Endothelial cell of hepatic sinusoid (primary cell): ENCODE measurements around the gene VEPH1.

ENCODE experiments used
- in situ Hi-C: cut with HindIII; loops from 2 replicates; pipeline ENCODE4 v1.10.0; 2017; ENCODE audit warnings: low sequenced_read_pairs

The VEPH1 gene

DNA sequence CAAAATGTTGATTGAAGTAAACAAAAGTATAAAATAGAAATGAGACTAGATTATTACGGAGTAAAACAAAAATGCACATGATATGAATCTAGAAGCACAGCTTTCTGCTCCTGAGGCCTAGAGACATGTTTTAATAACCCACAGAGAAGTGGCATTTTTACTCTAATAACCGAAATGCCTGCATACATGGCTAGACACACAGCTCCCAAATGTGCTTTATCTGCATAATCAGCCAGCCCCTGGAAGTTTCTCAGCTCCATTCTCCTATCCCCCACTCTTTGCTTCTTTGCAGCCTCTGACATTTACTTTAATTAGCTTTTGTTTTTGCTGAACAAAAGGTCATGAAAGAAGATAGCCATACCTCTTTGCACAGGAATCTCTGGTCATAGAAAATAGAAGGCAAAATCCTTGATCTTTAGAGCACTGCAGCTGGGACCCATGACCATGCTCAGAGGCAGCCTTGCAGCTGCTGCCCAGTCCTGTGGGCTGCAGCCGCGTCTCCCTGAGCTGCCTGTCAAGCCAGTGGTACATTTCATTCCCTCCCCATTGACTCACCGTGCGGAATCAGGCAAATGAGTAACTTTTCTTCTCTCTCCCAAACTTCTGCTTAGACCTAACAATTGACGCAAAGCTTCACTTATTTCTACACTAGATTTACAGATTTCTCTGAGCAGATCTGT, at the start of gene VEPH1:
TSS of gene VEPH1 (minus strand) at position 501 of the 680 bp plus-strand sequence. CDS start 8,067 bp downstream, outside the sequence.
- in situ Hi-C loops: no loop called here

GRCh38 chr3:157551961-157552360, 48.7 kb upstream of the VEPH1 start:
- in situ Hi-C loops: no loop called here

DNA sequence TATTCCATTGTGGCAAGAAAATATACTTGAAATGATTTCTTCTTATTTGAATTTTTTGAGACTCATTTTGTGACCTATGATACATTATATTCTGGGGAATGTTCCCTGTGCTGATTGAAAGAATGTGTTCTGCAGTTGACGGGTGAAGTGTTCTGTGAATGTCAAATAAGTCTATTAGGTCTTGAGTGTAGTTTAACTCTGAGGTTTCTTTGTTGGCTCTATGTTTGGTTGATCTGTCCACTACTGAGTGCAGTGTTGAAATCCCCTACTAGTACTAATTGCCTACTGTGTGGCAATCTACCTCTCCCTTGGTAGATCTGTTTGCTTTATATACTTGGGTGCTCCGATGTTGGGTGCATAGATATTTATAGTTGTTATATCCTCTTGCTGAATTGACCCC, 46.3 kb upstream of the VEPH1 start:
- in situ Hi-C loops: no loop called here

GRCh38 chr3:157544501-157545130, 41.4 kb upstream of the VEPH1 start:
- in situ Hi-C loops: no loop called here

DNA sequence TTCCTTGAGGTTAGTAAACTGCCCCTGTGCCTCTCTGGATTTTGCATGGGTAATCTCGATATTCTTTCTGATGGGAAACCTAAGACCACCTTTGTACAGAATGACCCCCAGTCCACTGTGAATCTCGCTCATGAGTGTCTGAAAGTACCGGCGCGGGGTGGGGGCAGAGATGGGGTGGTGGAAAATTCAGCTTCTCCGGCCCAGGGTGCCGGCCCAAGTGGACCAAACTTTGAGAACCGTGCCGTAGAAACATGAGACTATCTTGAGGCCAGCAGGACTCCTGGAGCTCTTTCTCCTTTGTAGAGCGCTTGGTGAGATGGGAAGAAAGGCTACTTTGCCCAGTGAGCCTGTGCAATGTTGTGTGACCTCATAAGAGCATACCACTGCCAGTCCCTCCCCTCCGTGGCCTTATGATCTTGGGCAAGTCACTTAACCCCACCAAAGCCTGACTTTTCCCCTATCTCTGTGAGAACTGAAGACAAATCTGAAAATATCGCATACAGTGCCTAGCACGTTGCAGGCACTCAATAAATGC, 40.4 kb upstream of the VEPH1 start:
- in situ Hi-C loops: no loop called here

- in situ Hi-C loops: no loop called here
Observed at GRCh38 chr3:157542711-157543500, 39.7 kb upstream of the VEPH1 start.

DNA sequence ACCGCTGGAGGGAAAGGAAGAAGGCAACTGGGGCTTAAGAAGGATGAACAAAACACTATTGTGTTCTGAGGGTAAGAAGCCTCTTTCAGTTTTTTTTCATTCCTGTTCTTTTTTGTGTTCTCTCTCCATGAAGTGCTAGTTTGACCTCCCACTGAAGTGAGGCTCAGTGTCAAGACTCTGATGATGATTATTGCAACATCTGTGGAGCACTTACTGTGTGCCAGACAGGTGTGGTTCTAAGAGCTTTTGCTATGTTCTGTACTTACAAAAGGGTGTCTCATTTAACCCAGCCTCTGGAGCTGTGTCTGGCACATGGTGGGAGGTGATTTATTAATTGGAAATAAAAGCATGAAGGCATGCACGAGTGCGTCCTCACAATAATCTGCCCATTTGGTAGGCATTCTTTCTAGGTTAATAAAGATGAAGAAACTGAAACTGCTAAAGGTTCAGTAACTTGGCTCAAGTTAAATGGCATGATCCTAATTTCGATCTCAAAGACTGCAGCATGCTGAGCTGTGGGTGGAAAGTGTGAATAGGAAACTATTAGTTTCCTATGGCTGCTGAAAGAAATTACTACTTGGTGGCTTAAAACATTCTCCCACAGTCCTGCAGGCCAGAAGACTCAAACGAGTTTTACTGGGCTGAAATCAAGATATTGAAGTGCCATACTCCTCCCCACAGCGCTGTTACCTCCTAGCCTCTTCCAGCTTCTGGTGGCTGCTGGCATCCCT, 38.5 kb upstream of the VEPH1 start:
- in situ Hi-C loops: no loop called here

GRCh38 chr3:157540656-157541055, 37.4 kb upstream of the VEPH1 start:
- in situ Hi-C loops: no loop called here

DNA sequence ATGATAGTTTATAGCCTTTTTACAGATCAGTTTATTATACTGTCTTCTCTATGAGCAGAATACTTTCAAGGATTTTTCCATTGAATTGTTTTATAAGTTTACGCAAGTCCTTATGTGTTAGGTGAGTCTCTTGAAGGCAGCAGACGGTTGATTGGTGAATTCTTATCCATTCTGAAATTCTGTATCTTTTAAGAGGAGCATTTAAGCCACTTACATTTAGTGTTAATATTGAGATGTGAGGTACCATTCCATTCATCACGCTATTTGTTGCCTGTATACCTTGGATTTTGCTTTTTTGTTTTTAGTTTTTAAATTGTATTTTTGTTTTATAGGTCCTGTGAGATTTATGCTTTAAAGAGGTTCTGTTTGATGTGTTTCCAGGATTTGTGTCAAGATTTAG, 32.5 kb upstream of the VEPH1 start:
- in situ Hi-C loops: loop anchor here (10.0 kb wide), 1 partner anchor 59 kb away; no protein-coding TSS in a partner anchor

GRCh38 chr3:157534725-157535161, 31.5 kb upstream of the VEPH1 start:
- in situ Hi-C loops: loop anchor here (5.0 to 10.0 kb wide), 3 partner anchors 33 to 60 kb away; no protein-coding TSS in a partner anchor

- in situ Hi-C loops: loop anchor here (5.0 to 10.0 kb wide), 3 partner anchors 34 to 61 kb away; no protein-coding TSS in a partner anchor
Observed at GRCh38 chr3:157533298-157534070, 30.3 kb upstream of the VEPH1 start.

- in situ Hi-C loops: loop anchor here (5.0 to 10.0 kb wide), 3 partner anchors 35 to 62 kb away; no protein-coding TSS in a partner anchor
Observed at GRCh38 chr3:157532529-157533297, 29.5 kb upstream of the VEPH1 start.

GRCh38 chr3:157531771-157532170, 28.6 kb upstream of the VEPH1 start:
- in situ Hi-C loops: loop anchor here (5.0 to 10.0 kb wide), 3 partner anchors 34 to 63 kb away; no protein-coding TSS in a partner anchor

DNA sequence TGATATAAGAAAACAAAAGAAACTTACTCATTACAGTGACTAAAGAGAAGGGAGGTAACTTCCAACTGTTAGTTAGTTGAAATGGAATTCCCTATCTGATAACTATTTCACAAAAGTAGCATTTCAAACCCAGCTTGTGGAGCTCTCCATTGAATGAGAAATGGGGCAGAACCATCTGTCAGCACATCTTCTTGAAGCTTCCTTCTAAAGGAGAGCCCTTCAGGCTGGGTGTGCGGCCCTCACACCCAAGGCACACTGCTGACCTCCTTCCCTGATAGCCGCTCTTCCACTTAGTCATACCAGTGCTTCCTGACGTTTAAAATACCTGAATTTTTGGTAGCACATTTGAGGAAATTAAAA, 28.1 kb upstream of the VEPH1 start:
- in situ Hi-C loops: loop anchor here (5.0 to 10.0 kb wide), 3 partner anchors 34 to 64 kb away; no protein-coding TSS in a partner anchor

DNA sequence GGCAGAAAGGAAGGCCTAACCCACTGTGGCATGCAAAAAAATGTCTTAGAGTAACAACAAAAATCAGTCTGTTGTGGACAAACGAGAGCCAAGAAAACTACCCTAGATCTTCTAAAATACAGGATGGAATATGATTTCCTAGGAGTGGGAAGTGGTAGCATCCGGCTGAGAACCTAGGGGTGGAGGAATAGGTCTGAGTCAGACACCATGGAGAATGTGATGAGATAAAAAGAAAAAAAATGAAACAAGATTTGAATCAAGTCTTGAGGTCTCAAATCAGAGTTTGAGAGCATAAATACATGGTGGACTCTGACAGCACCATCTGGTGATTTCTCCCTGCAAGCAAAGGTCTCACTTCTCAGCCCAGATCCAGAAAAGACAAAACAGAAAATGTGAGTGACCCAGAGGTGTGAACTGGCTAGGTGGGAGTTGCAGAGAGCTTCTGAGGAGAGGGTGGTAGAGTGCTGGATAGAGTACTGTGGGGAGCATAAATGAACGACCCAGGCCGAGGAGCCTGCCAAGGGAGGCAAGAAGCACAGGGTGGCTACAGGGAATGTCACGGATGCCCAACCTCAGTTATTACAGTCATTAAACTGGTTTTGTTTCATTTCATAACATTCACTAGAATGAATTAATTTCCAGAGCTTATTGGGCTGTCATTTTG, 27.6 kb upstream of the VEPH1 start:
- in situ Hi-C loops: loop anchor here (5.0 to 10.0 kb wide), 3 partner anchors 33 to 64 kb away; no protein-coding TSS in a partner anchor

DNA sequence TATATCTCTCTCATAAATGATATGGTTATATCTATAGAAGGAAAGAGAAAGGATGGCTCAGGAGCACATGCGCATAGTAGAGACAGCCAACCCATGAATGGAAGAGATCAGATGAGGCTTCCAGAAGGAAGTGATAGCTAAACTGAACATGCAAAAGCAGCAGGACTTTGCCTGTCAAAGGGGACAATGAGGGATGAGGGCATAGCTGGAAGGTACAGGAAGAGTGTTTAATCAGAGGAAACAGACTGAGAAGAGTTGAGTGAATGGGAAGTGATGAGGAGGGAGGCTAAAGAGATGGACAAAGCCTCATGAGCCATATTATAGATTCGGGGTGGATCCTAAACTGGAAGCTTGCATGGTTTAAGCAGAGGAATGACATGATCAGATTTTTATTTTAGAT, 26.5 kb upstream of the VEPH1 start:
- in situ Hi-C loops: loop anchor here (5.0 to 10.0 kb wide), 3 partner anchors 32 to 65 kb away; no protein-coding TSS in a partner anchor

GRCh38 chr3:157529085-157529484, 25.9 kb upstream of the VEPH1 start:
- in situ Hi-C loops: no loop called here
